Coronary artery (tissue), 2 donors: Measurements from ENCODE around the gene CILP2.

Experiments
- DNase-seq: peaks from one replicate; pipeline ENCODE4 v3.0.0-alpha.2; 2017; ENCODE audit warnings: low spot score
- H3K27ac ChIP-seq, 2 donors: fragments of 200-600 bp; sonication (generic); one replicate each; pipeline ENCODE4 v1.5.1; 2016 to 2019
- H3K4me3 ChIP-seq: fragments of 200-600 bp; sonication (generic); 2 replicates; pipeline ENCODE4 v1.5.1; 2016; ENCODE audit warnings: mild to moderate bottlenecking, moderate library complexity
- TF ChIP-seq, protein P1 (sequence below): fragments of 200-600 bp; sonication (generic); IDR thresholded peaks from one replicate; pipeline ENCODE4 v1.5.1; 2019; ENCODE audit warnings: antibody characterized with exemption

CILP2 gene

GRCh38 chr19:19526581-19527370 lies 11.3 kb upstream of the CILP2 start:
- no peak for DNase-seq
- TF ChIP-seq, protein P1, sequence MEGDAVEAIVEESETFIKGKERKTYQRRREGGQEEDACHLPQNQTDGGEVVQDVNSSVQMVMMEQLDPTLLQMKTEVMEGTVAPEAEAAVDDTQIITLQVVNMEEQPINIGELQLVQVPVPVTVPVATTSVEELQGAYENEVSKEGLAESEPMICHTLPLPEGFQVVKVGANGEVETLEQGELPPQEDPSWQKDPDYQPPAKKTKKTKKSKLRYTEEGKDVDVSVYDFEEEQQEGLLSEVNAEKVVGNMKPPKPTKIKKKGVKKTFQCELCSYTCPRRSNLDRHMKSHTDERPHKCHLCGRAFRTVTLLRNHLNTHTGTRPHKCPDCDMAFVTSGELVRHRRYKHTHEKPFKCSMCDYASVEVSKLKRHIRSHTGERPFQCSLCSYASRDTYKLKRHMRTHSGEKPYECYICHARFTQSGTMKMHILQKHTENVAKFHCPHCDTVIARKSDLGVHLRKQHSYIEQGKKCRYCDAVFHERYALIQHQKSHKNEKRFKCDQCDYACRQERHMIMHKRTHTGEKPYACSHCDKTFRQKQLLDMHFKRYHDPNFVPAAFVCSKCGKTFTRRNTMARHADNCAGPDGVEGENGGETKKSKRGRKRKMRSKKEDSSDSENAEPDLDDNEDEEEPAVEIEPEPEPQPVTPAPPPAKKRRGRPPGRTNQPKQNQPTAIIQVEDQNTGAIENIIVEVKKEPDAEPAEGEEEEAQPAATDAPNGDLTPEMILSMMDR: no peak
- H3K4me3 ChIP-seq: no peak overlapping the region
- no peak overlapping the region for H3K27ac ChIP-seq

DNA sequence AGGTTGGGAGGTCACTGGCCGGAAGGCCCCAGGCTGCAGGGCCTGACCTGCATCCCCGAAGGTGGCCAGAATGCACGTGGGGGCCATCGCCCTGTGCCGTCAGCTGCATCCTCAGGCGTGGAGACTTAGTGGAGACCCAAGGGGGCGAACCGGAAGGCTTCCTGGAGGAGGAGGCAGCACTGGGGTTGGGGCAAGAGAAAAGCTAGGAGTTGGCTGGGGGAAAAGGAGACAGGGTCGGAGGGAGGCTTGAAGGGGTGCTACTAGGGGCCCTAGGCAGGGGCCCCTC lies 10.8 kb upstream of the CILP2 start:
- TF ChIP-seq, protein P1: no peak
- Histone ChIP-seq H3K27ac (no peak overlapping the region), H3K4me3 (no peak overlapping the region)
- no peak for DNase-seq

DNA sequence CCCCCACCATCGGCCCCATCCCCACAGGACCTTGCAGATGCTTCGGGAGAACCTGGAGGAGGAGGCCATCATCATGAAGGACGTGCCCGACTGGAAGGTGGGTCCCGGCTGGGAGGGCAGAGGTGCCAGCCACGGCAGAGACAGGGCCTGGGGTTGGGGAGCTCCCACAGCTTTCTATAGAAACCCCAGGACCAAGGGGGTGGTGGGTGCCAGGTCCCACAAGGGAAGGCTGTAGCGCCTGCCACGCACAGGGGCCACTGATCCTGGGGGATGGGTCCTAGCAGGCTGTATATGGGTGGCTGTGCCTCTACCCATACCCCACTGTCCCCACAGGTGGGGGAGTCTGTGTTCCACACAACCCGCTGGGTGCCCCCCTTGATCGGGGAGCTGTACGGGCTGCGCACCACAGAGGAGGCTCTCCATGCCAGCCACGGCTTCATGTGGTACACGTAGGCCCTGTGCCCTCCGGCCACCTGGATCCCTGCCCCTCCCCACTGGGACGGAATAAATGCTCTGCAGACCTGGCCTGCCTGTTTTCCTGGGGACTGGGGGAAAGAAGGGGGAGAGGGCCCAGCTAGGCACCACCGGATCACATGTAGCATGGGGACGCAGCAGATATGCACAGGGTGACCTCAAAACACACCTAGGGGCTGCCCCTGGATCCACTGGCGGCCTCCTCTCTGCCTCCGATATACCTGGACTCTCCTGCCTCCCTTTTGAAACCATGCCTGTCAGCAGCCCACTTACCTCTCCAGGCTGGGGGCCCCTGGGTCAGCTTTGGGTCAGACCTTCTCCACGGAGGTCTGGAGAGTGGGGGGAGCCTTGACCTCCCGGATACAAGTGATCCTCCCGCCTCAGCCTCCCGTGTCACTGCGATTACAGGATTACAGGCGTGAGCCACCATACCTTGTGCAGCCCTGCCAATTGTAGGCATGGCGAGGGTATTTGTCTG lies 10.1 kb upstream of the CILP2 start:
- H3K4me3 ChIP-seq: no peak overlapping the region
- no peak for DNase-seq
- no peak overlapping the region for H3K27ac ChIP-seq
- TF ChIP-seq, protein P1: no peak

GRCh38 chr19:19528721-19529490 lies 9.2 kb upstream of the CILP2 start, which contains the start of gene YJEFN3:
YJEFN3 (plus strand) TSS chr19:19528911; CDS start chr19:19528933, 22 bp downstream.
- peak within 1 kb of the TSS; percentile 34 for H3K4me3 ChIP-seq
- no peak for DNase-seq
- H3K27ac ChIP-seq: no peak within 1 kb of the TSS
- TF ChIP-seq, protein P1: no peak

GRCh38 chr19:19529783-19530422 lies 8.2 kb upstream of the CILP2 start:
- Histone ChIP-seq H3K4me3 (no peak overlapping the region), H3K27ac (no peak overlapping the region)
- TF ChIP-seq, protein P1: no peak
- DNase-seq: no peak

DNA sequence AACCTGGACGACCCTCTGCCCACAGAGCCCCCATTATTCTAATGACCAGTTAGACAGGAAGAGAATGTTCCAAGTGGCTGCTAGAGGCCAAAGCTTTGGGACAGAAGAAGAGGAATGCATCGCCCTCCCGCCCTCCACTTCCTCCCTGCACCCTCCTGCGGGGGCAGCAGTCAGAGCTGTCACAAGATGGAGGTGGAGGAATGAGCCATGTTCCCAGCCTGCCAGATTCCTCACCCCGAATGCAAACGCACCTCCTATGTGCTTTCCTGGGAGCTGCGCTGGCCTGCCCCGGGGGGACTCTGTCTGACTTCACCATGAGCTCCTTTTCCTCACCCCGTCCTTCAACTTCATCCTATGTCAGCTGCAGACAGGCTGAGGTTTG lies 7.7 kb upstream of the CILP2 start:
- Histone ChIP-seq H3K4me3 (no peak overlapping the region), H3K27ac (no peak overlapping the region)
- no peak for DNase-seq
- TF ChIP-seq, protein P1: no peak
